ENCODE data around the gene DENND5B.

DNA sequence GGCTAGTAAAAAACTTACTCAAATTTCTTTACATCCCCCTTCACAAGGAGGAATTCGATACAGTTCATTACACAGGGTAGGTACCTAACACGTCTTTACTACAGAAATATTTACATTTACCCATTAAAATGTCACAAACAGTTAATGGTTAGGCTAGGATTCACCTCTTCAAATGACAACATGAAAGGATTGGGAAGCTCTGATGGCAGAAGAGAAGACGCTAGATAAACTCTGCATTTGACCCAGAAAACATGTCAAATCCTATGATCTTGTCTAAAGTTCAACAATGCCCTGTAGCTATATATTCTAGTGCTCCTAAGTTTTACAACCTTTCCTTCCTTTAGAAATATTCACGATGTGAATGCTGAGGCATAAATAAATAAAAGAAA lies 64.8 kb downstream of the DENND5B start:
- no peak for TF ChIP-seq CTCF (IDR thresholded peaks at IDR 0.05)
- no peak for TF ChIP-seq POLR2AphosphoS5 (IDR thresholded peaks at IDR 0.05)
- TF ChIP-seq POLR2A (IDR thresholded peaks at IDR 0.05; ENCODE audit: low read depth) = no peak
